CD4-positive, alpha-beta T cell (primary cell): ENCODE results near the gene TSEN2. TPM values are rescaled to one million over a fixed set of nuclear protein-coding genes. Genes with fewer than 3 reads are reported as not detected.

Experiments
- ATAC-seq: fragments of 200-7000 bp; cut with Tn5 transposase; one replicate; pipeline ENCODE4 v1.10.0; 2022; ENCODE audit warnings: mild to moderate bottlenecking; ENCODE audit not compliant: poor library complexity
- CTCF ChIA-PET: fragments of 350-600 bp; sonication (Branson Sonifier 250); formaldehyde crosslinking; loops from one replicate; lab custom pipeline; 2021; ENCODE audit warnings: antibody characterized with exemption, inconsistent platforms; lab: Charles Lee
- POLR2A ChIA-PET: fragments of 350-600 bp; sonication (Branson Sonifier 250); formaldehyde crosslinking; loops from one replicate; lab custom pipeline; 2021; ENCODE audit warnings: antibody characterized with exemption, inconsistent platforms; lab: Charles Lee
- DNase-seq, 14 experiments: peaks; one replicate each; pipeline ENCODE4 v3.0.0-alpha.2; 2013 to 2020; ENCODE audit warnings: mixed read lengths in 2 of 14
- H3K27ac ChIP-seq, 2 donors: one replicate each; pipeline versions ENCODE4 v1.5.1 to v1.7.0; 2013; ENCODE audit warnings: low read length in 2 of 2, low read depth in 1 of 2, mild to moderate bottlenecking in 1 of 2
- H3K27me3 ChIP-seq, 2 experiments: 1 replicate in 1 of 2; 2 replicates in 1 of 2; pipeline versions ENCODE4 v1.6.1 to v1.7.0; 2013; ENCODE audit warnings: low read length in 2 of 2, control low read depth in 1 of 2, mild to moderate bottlenecking in 1 of 2, moderate library complexity in 1 of 2; ENCODE audit not compliant: insufficient read depth in 2 of 2, control insufficient read depth in 1 of 2
- H3K36me3 ChIP-seq: one replicate; pipeline ENCODE4 v1.6.1; 2013; ENCODE audit warnings: low read length, control low read depth; ENCODE audit not compliant: insufficient read depth
- H3K4me1 ChIP-seq: one replicate; pipeline ENCODE4 v1.6.1; 2013; ENCODE audit warnings: low read length, control low read depth; ENCODE audit not compliant: insufficient read depth
- H3K4me3 ChIP-seq: one replicate; pipeline ENCODE4 v1.5.1; 2013; ENCODE audit warnings: mild to moderate bottlenecking, low read length, moderate library complexity
- H3K9me3 ChIP-seq, 2 experiments: 1 replicate in 1 of 2; 2 replicates in 1 of 2; pipeline versions ENCODE4 v1.6.1 to v1.7.0; 2013; ENCODE audit warnings: low read length in 2 of 2, mild to moderate bottlenecking in 2 of 2, control low read depth in 1 of 2, moderate library complexity in 1 of 2; ENCODE audit not compliant: control insufficient read depth in 1 of 2, insufficient read depth in 1 of 2
- H3K27ac Mint-ChIP-seq: one replicate; pipeline ENCODE4 v1.8.0; 2020; ENCODE audit warnings: mixed read lengths
- H3K27me3 Mint-ChIP-seq: one replicate; pipeline ENCODE4 v1.8.0; 2021; ENCODE audit warnings: mixed read lengths
- H3K36me3 Mint-ChIP-seq: one replicate; pipeline ENCODE4 v1.8.0; 2021; ENCODE audit warnings: low read depth, mixed read lengths
- H3K4me1 Mint-ChIP-seq: one replicate; pipeline ENCODE4 v1.8.0; 2021; ENCODE audit warnings: low read depth, mixed read lengths
- H3K4me3 Mint-ChIP-seq: one replicate; pipeline ENCODE4 v1.8.0; 2020; ENCODE audit warnings: mild to moderate bottlenecking, mixed read lengths
- H3K9me3 Mint-ChIP-seq: one replicate; pipeline ENCODE4 v1.8.0; 2020; ENCODE audit warnings: mixed read lengths
- CTCF ChIP-seq: fragments of 200-600 bp; IDR thresholded peaks from one replicate; pipeline ENCODE4 v1.8.0; 2022; ENCODE audit warnings: antibody characterized with exemption, mild to moderate bottlenecking
- intact Hi-C, 2 experiments: fragments of 100-400 bp; cut with DNase I in 1 of 2; cut with micrococcal nuclease in 1 of 2; formaldehyde crosslinking; loops; one replicate each; pipeline versions ENCODE4 v1.15.1 to v1.9.0; 2023 to 2025; cut with DNase I, micrococcal nuclease
- total RNA-seq, 174 experiments: library from RNA in 2 of 174; stranded (reverse) in 2 of 174; gene quantifications; one replicate each; pipeline ENCODE4 v1.2.3 and lab custom pipeline; 2021 to 2026

TSEN2 gene
- total RNA-seq, 2 experiments from 2014 or later, result 8.0 to 8.2 TPM

- Mint-ChIP-seq H3K4me3 (no peak overlapping the region), H3K27me3 (no peaks in the 10 kb centered on the region), H3K36me3 (peaks cover 31% of the 10 kb centered on the region), H3K9me3 (no peaks in the 10 kb centered on the region), H3K4me1 (no peaks in the 10 kb centered on the region), H3K27ac (no peak overlapping the region)
- ChIA-PET CTCF (no interaction called here), POLR2A (no interaction called here)
- Histone ChIP-seq H3K4me1 (no peaks in the 10 kb centered on the region), H3K9me3 (no peaks in the 10 kb centered on the region), H3K27me3 (no peaks in the 10 kb centered on the region), H3K36me3 (peaks cover 10% of the 10 kb centered on the region), H3K4me3 (no peak overlapping the region), H3K27ac (no peak overlapping the region)
- no peak for TF ChIP-seq CTCF
- intact Hi-C loops, result no loop called here
- no peak for ATAC-seq
- no peak for DNase-seq
Observed at GRCh38 chr3:12513694-12514446, 29.6 kb downstream of the TSEN2 start.

GRCh38 chr3:12515631-12516030 lies 31.4 kb downstream of the TSEN2 start:
- Mint-ChIP-seq H3K36me3 (peaks cover 34% of the 10 kb centered on the region), H3K4me1 (no peaks in the 10 kb centered on the region), H3K27ac (no peak overlapping the region), H3K27me3 (no peaks in the 10 kb centered on the region), H3K9me3 (no peaks in the 10 kb centered on the region), H3K4me3 (no peak overlapping the region)
- Histone ChIP-seq H3K4me1 (no peaks in the 10 kb centered on the region), H3K4me3 (no peak overlapping the region), H3K27ac (no peak overlapping the region), H3K36me3 (peaks cover 7% of the 10 kb centered on the region), H3K27me3 (no peaks in the 10 kb centered on the region), H3K9me3 (no peaks in the 10 kb centered on the region)
- intact Hi-C loops, result no loop called here
- ATAC-seq (no peak), DNase-seq (no peak)
- ChIA-PET POLR2A (no interaction called here), CTCF (no interaction called here)
- TF ChIP-seq CTCF, result no peak

- H3K36me3 ChIP-seq, result peaks cover 7% of the 10 kb centered on the region
- no peaks in the 10 kb centered on the region for H3K4me1 ChIP-seq
- H3K27me3 ChIP-seq, result no peaks in the 10 kb centered on the region
- H3K9me3 Mint-ChIP-seq, result no peaks in the 10 kb centered on the region
- H3K9me3 ChIP-seq, result no peaks in the 10 kb centered on the region
- H3K36me3 Mint-ChIP-seq, result peaks cover 34% of the 10 kb centered on the region
- no peak overlapping the region for H3K4me3 ChIP-seq
- H3K27me3 Mint-ChIP-seq, result no peaks in the 10 kb centered on the region
- no peak for TF ChIP-seq CTCF
- intact Hi-C loops, result no loop called here
- DNase-seq (no peak), ATAC-seq (no peak)
- no peaks in the 10 kb centered on the region for H3K4me1 Mint-ChIP-seq
- POLR2A ChIA-PET, result no interaction called here
- H3K27ac Mint-ChIP-seq, result no peak overlapping the region
- H3K27ac ChIP-seq, result no peak overlapping the region
- CTCF ChIA-PET, result no interaction called here
- H3K4me3 Mint-ChIP-seq, result no peak overlapping the region
Observed at GRCh38 chr3:12516873-12517272, 32.6 kb downstream of the TSEN2 start.
